Calu3 (cell line): ENCODE data around the gene FAM229A. TPM values are rescaled to one million over a fixed set of nuclear protein-coding genes. Genes with fewer than 3 reads are reported as not detected.

Experiments used
- BruUV-seq: library from RNA; stranded (reverse); fragments of 400-500 nt; replicated peaks from 2 replicates; lab custom pipeline; 2021; lab: Mats Ljungman, UMichigan
- CTCF ChIA-PET: fragments of 300-600 bp; sonication (Branson Sonifier 250); formaldehyde crosslinking; loops from one replicate; lab custom pipeline; 2022; ENCODE audit warnings: antibody characterized with exemption; lab: Charles Lee
- DNase-seq: peaks from one replicate; pipeline ENCODE4 v3.0.0; 2022
- H3K27ac Mint-ChIP-seq: one replicate; pipeline ENCODE4 v1.8.0; 2022; ENCODE audit warnings: mixed read lengths; ENCODE audit not compliant: unreplicated experiment
- H3K27me3 Mint-ChIP-seq: one replicate; pipeline ENCODE4 v1.8.0; 2022; ENCODE audit warnings: mixed read lengths; ENCODE audit not compliant: unreplicated experiment
- H3K36me3 Mint-ChIP-seq: one replicate; pipeline ENCODE4 v1.8.0; 2022; ENCODE audit warnings: mild to moderate bottlenecking, moderate library complexity, mixed read lengths; ENCODE audit not compliant: insufficient read depth, unreplicated experiment
- H3K4me1 Mint-ChIP-seq: one replicate; pipeline ENCODE4 v1.8.0; 2022; ENCODE audit warnings: mild to moderate bottlenecking, low read depth, mixed read lengths; ENCODE audit not compliant: unreplicated experiment
- H3K4me3 Mint-ChIP-seq: one replicate; pipeline ENCODE4 v1.8.0; 2022; ENCODE audit warnings: mild to moderate bottlenecking, low read depth, moderate library complexity, mixed read lengths; ENCODE audit not compliant: unreplicated experiment
- H3K9me3 Mint-ChIP-seq: one replicate; pipeline ENCODE4 v1.8.0; 2022; ENCODE audit warnings: low read depth, mixed read lengths; ENCODE audit not compliant: unreplicated experiment
- intact Hi-C: fragments of 100-400 bp; cut with micrococcal nuclease; formaldehyde crosslinking; loops from one replicate; pipeline ENCODE4 v1.10.0; 2022; ENCODE audit not compliant: unreplicated experiment
- total RNA-seq: library from RNA; stranded (reverse); gene quantifications from 2 replicates; pipeline ENCODE4 v1.2.3, GENCODE V29; 2022
- TF ChIP-seq, protein P1 (sequence below): fragments of 200-600 bp; IDR thresholded peaks from one replicate; pipeline ENCODE4 v1.8.0; 2022; ENCODE audit warnings: antibody characterized with exemption; ENCODE audit not compliant: unreplicated experiment

FAM229A gene
- total RNA-seq, 1 experiment from 2014 or later, result 7.3 TPM

GRCh38 chr1:32339363-32339978 is 22.8 kb downstream of the FAM229A start:
- Mint-ChIP-seq H3K9me3 (no peaks in the 10 kb centered on the region), H3K36me3 (peaks cover 28% of the 10 kb centered on the region), H3K4me3 (no peak overlapping the region), H3K27ac (no peak overlapping the region), H3K27me3 (no peaks in the 10 kb centered on the region), H3K4me1 (peaks cover 37% of the 10 kb centered on the region)
- no peak for DNase-seq
- TF ChIP-seq, protein P1, sequence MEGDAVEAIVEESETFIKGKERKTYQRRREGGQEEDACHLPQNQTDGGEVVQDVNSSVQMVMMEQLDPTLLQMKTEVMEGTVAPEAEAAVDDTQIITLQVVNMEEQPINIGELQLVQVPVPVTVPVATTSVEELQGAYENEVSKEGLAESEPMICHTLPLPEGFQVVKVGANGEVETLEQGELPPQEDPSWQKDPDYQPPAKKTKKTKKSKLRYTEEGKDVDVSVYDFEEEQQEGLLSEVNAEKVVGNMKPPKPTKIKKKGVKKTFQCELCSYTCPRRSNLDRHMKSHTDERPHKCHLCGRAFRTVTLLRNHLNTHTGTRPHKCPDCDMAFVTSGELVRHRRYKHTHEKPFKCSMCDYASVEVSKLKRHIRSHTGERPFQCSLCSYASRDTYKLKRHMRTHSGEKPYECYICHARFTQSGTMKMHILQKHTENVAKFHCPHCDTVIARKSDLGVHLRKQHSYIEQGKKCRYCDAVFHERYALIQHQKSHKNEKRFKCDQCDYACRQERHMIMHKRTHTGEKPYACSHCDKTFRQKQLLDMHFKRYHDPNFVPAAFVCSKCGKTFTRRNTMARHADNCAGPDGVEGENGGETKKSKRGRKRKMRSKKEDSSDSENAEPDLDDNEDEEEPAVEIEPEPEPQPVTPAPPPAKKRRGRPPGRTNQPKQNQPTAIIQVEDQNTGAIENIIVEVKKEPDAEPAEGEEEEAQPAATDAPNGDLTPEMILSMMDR, result no peak
- no TSS peak for BruUV-seq
- intact Hi-C loops, result no loop called here
- CTCF ChIA-PET, result no interaction called here

DNA sequence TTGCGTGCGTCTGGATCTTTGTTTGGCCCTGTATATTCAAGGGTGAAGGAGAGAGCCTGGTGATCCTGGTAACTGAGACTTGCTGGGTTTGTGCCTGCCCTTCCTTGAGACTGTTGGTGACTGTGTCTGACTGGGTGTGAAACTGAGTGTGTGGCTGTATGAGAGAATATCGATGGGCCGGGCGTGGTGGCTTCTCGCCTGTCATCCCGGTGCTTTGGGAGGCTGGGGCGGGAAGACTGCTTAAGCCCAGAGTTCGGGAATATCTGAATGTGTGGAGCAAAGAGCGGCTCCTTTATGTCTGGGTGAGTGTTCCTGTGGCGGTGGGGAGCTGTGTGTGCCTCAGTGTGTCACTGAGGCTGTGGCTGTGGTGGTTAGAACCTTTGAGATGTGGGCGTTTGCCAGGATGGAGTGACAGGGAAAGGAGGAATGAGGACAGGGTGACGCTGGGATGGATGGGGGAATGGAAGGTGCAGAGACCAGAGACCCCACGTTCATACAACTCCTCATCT is 23.6 kb downstream of the FAM229A start:
- intact Hi-C loops, result no loop called here
- Mint-ChIP-seq H3K9me3 (no peaks in the 10 kb centered on the region), H3K4me3 (peak overlapping the region; percentile 13), H3K4me1 (peaks cover 45% of the 10 kb centered on the region), H3K27ac (peak overlapping the region; percentile 48), H3K27me3 (no peaks in the 10 kb centered on the region), H3K36me3 (peaks cover 35% of the 10 kb centered on the region)
- CTCF ChIA-PET, result no interaction called here
- no TSS peak for BruUV-seq
- peak; percentile 23 for DNase-seq
- TF ChIP-seq, protein P1, result no peak

DNA sequence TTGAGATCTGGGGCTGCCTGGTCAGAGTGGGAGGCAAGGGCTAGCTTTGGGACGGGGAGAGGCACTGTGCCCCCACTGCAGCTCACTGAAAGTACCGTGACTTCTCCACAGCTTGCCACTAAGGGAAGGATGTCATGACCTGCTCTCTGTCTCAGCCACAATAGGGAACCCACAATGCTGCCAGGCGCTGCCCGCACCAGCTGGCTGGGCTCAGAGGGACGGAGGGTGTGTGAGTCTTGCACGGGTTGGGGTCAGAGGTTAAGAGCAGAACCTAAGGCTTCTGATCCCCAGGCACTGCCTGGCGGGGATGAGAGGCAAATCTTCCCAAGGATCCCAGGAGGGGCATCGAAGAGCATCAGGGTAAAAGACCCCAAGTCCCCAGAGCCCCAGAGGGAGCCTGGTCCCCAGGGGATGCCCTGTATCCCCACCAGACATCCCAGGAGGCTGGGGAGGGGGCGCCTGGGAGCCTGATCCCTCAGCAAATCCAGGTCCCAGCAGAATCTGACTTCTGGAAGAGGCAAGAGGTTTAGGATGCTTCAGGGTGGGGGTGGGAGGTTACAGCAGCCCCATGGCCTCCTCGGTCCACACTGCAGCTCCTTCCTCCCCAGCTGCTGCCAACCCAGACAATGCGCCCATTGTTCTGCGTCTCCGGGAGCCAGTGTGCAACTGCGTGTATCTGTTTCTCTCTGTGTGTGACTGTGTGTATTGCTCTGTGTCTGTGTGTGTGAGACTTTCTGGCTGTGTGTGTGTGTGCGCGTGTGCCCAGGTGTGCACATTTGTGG is 24.2 kb downstream of the FAM229A start:
- Mint-ChIP-seq H3K9me3 (no peaks in the 10 kb centered on the region), H3K27me3 (no peaks in the 10 kb centered on the region), H3K36me3 (peaks cover 40% of the 10 kb centered on the region), H3K27ac (peak overlapping the region; percentile 48), H3K4me1 (peaks cover 51% of the 10 kb centered on the region), H3K4me3 (peak overlapping the region; percentile 13)
- TF ChIP-seq, protein P1, result no peak
- CTCF ChIA-PET, result interaction anchor here (0.6 to 0.7 kb wide), 2 partner anchors 158 to 1275 kb away, joined by 3 read pairs; no protein-coding TSS in a partner anchor
- no TSS peak for BruUV-seq
- peak; percentile 70 for DNase-seq
- intact Hi-C loops, result no loop called here

- TF ChIP-seq, protein P1, result no peak
- intact Hi-C loops, result no loop called here
- no TSS peak for BruUV-seq
- Mint-ChIP-seq H3K9me3 (no peaks in the 10 kb centered on the region), H3K27ac (peak overlapping the region; percentile 54), H3K36me3 (peaks cover 48% of the 10 kb centered on the region), H3K4me1 (peaks cover 59% of the 10 kb centered on the region), H3K27me3 (no peaks in the 10 kb centered on the region), H3K4me3 (peak overlapping the region; percentile 85)
- DNase-seq, result peak; percentile 18
- CTCF ChIA-PET, result interaction anchor here (0.7 to 0.8 kb wide), 2 partner anchors 19 to 157 kb away, joined by 3 read pairs; no protein-coding TSS in a partner anchor
These were observed 25.2 kb downstream of the FAM229A start for GRCh38 chr1:32336963-32337675.
